Esophagus muscularis mucosa (tissue), 4 donors: ENCODE results near the gene COG7. TPM values are rescaled to one million over a fixed set of nuclear protein-coding genes. Genes with fewer than 3 reads are reported as not detected.

Experiments used
- DNase-seq: peaks from one replicate; pipeline ENCODE4 v3.0.0-alpha.2; 2017; ENCODE audit errors: extremely low spot score
- H3K27ac ChIP-seq, 4 donors: fragments of 200-600 bp; sonication (generic); replicated peaks in 1 of 4; 1 replicate in 3 of 4; 2 replicates in 1 of 4; pipeline ENCODE4 v1.5.1; 2016 to 2019; ENCODE audit warnings: mild to moderate bottlenecking in 1 of 4
- H3K27me3 ChIP-seq, 4 donors: fragments of 200-600 bp; sonication (generic); one replicate each; pipeline versions ENCODE4 v1.5.1 to v1.6.0; 2016 to 2019
- H3K36me3 ChIP-seq, 4 donors: fragments of 200-600 bp; sonication (generic); one replicate each; pipeline ENCODE4 v1.5.1; 2016 to 2019
- H3K4me1 ChIP-seq, 4 donors: fragments of 200-600 bp; sonication (generic); one replicate each; pipeline ENCODE4 v1.5.1; 2016 to 2019
- H3K4me3 ChIP-seq, 4 donors: fragments of 200-600 bp; sonication (generic); 1 replicate in 2 of 4; 2 replicates in 2 of 4; pipeline ENCODE4 v1.5.1; 2016 to 2019; ENCODE audit warnings: mild to moderate bottlenecking in 4 of 4, moderate library complexity in 1 of 4
- H3K9me3 ChIP-seq, 4 donors: fragments of 200-600 bp; sonication (generic); 1 replicate in 3 of 4; 2 replicates in 1 of 4; pipeline ENCODE4 v1.5.1; 2016 to 2019
- CTCF ChIP-seq, 3 experiments: fragments of 200-600 bp in 2 of 3; fragments of 450-650 bp in 1 of 3; sonication (generic) in 2 of 3; IDR thresholded peaks; one replicate each; pipeline ENCODE4 v1.5.1; 2017 to 2019; ENCODE audit warnings: antibody characterized with exemption in 3 of 3, mild to moderate bottlenecking in 2 of 3, moderate library complexity in 1 of 3
- EP300 ChIP-seq: sonication (generic); formaldehyde crosslinking; IDR thresholded peaks from one replicate; pipeline ENCODE4 v1.6.1; 2017; ENCODE audit warnings: antibody characterized with exemption
- POLR2A ChIP-seq: fragments of 450-650 bp; IDR thresholded peaks from one replicate; pipeline ENCODE4 v1.6.1; 2017; ENCODE audit warnings: antibody characterized with exemption, moderate library complexity, mild to moderate bottlenecking, low read depth
- POLR2AphosphoS5 ChIP-seq, 2 donors: sonication (generic); formaldehyde crosslinking; IDR thresholded peaks; one replicate each; pipeline ENCODE4 v1.6.1; 2017; ENCODE audit warnings: antibody characterized with exemption in 2 of 2
- WGBS: methylation state at CpG from one replicate; pipeline ENCODE4 v1.1.5; 2018; 5-methylcytosine and 5-hydroxymethylcytosine counted together
- intact Hi-C: fragments of 100-400 bp; cut with DNase I; formaldehyde crosslinking; loops from one replicate; pipeline ENCODE4 v1.15.1; 2023
- total RNA-seq, 4 donors: library from RNA; depleted of rRNA; stranded (reverse); fragments of >200 nt; gene quantifications; one replicate each; pipeline versions ENCODE4 v1.1.0 to v1.2.1, GENCODE V29; 2016

COG7 gene
- total RNA-seq, 4 donors from 2014 or later: 11.9 to 23.7 (median 15.1) TPM

- Histone ChIP-seq H3K27ac (no peak overlapping the region), H3K4me1 (peaks cover 3 to 15% (median 11%) of the 10 kb centered on the region in 4 donors), H3K9me3 (no peaks in the 10 kb centered on the region), H3K36me3 (no peaks in the 10 kb centered on the region), H3K27me3 (peaks cover 0 to 5% (median 0%) of the 10 kb centered on the region in 4 donors), H3K4me3 (no peak overlapping the region)
- WGBS: 70% methylated on average over 8 of the region's 8 CpGs
- DNase-seq: no peak
- intact Hi-C loops: no loop called here
- no peak for TF ChIP-seq POLR2A
- no peak for TF ChIP-seq CTCF (IDR thresholded peaks at IDR 0.05)
- TF ChIP-seq POLR2AphosphoS5 (IDR thresholded peaks at IDR 0.05): no peak
- TF ChIP-seq EP300: no peak
These were observed 93.8 kb downstream of the COG7 start for GRCh38 chr16:23359092-23359760.

- Histone ChIP-seq H3K27me3 (peaks cover 0 to 5% (median 0%) of the 10 kb centered on the region in 4 donors), H3K36me3 (no peaks in the 10 kb centered on the region), H3K4me1 (peaks cover 1 to 11% (median 10%) of the 10 kb centered on the region in 4 donors), H3K9me3 (no peaks in the 10 kb centered on the region), H3K27ac (no peak overlapping the region), H3K4me3 (no peak overlapping the region)
- 87% methylated on average over 8 of the region's 8 CpGs for WGBS
- intact Hi-C loops: no loop called here
- no peak for DNase-seq
- TF ChIP-seq EP300 (no peak), CTCF (IDR thresholded peaks at IDR 0.05) (no peak), POLR2A (no peak), POLR2AphosphoS5 (IDR thresholded peaks at IDR 0.05) (no peak)
These were observed 95.2 kb downstream of the COG7 start for GRCh38 chr16:23357761-23358290.

GRCh38 chr16:23356941-23357340 is 96.0 kb downstream of the COG7 start:
- no peaks in the 10 kb centered on the region for H3K36me3 ChIP-seq
- TF ChIP-seq EP300 (no peak), POLR2A (no peak), POLR2AphosphoS5 (IDR thresholded peaks at IDR 0.05) (no peak), CTCF (IDR thresholded peaks at IDR 0.05) (no peak)
- peaks cover 0 to 2% (median under 1%) of the 10 kb centered on the region in 4 donors for H3K4me1 ChIP-seq
- H3K27me3 ChIP-seq: peaks cover 0 to 5% (median 0%) of the 10 kb centered on the region in 4 donors
- DNase-seq: no peak
- no peak overlapping the region for H3K27ac ChIP-seq
- no peak overlapping the region for H3K4me3 ChIP-seq
- intact Hi-C loops: no loop called here
- 86% methylated on average over 7 of the region's 7 CpGs for WGBS
- H3K9me3 ChIP-seq: no peaks in the 10 kb centered on the region

GRCh38 chr16:23355106-23355670 is 97.8 kb downstream of the COG7 start:
- intact Hi-C loops: no loop called here
- no peak for DNase-seq
- no peaks in the 10 kb centered on the region for H3K4me1 ChIP-seq
- H3K9me3 ChIP-seq: no peaks in the 10 kb centered on the region
- TF ChIP-seq POLR2AphosphoS5 (IDR thresholded peaks at IDR 0.05) (no peak), EP300 (no peak), CTCF (IDR thresholded peaks at IDR 0.05) (no peak), POLR2A (no peak)
- WGBS: 100% methylated on average over 3 of the region's 13 CpGs
- H3K27me3 ChIP-seq: peaks cover 0 to 5% (median 0%) of the 10 kb centered on the region in 4 donors
- H3K4me3 ChIP-seq: no peak overlapping the region
- H3K27ac ChIP-seq: no peak overlapping the region
- H3K36me3 ChIP-seq: no peaks in the 10 kb centered on the region
